IMR-90 (cell line): Measurements from ENCODE around the gene ALK. TPM values are rescaled to one million over a fixed set of nuclear protein-coding genes. Genes with fewer than 3 reads are reported as not detected.

Experiments
- ATAC-seq: fragments of 200-7000 bp; cut with Tn5 transposase; 2 replicates; pipeline ENCODE4 v1.9.1; 2020; ENCODE audit warnings: low read depth, mild to moderate bottlenecking, moderate library complexity
- BruUV-seq: library from RNA; stranded (reverse); fragments of 400-500 nt; replicated peaks from 2 replicates; lab custom pipeline; 2021; lab: Mats Ljungman, UMichigan
- CTCF ChIA-PET: fragments of 300-600 bp; formaldehyde crosslinking; extraction: SDS; loops from one replicate; lab custom pipeline; 2021; ENCODE audit warnings: antibody characterized with exemption; lab: Yijun Ruan, JAX
- POLR2A ChIA-PET: fragments of 300-600 bp; sonication (Branson Sonifier 250); formaldehyde crosslinking; loops from one replicate; lab custom pipeline; 2022; ENCODE audit warnings: antibody characterized with exemption; ENCODE audit not compliant: unreplicated experiment; lab: Charles Lee
- DNase-seq: peaks from one replicate; pipeline ENCODE4 v3.0.0; 2013
- H2AFZ ChIP-seq: replicated peaks from 2 replicates; pipeline ENCODE3; 2013; ENCODE audit warnings: low read length, mild to moderate bottlenecking; ENCODE audit not compliant: poor library complexity
- H2AK5ac ChIP-seq: 2 replicates; pipeline ENCODE4 v1.6.1; 2013; ENCODE audit warnings: low read depth, low read length, inconsistent platforms
- H2AK9ac ChIP-seq: replicated peaks from 2 replicates; pipeline ENCODE3; 2013; ENCODE audit warnings: mild to moderate bottlenecking, low read depth, low read length, moderate library complexity; ENCODE audit not compliant: poor library complexity
- H2BK120ac ChIP-seq: 2 replicates; pipeline ENCODE4 v1.6.1; 2013; ENCODE audit warnings: low read depth, low read length, inconsistent platforms
- H2BK15ac ChIP-seq: 3 replicates; pipeline ENCODE4 v1.6.1; 2013; ENCODE audit warnings: low read depth, low read length, inconsistent platforms
- H2BK20ac ChIP-seq: 2 replicates; pipeline ENCODE4 v1.6.1; 2013; ENCODE audit warnings: low read depth, mild to moderate bottlenecking, inconsistent platforms, low read length, moderate library complexity
- H2BK5ac ChIP-seq: 2 replicates; pipeline ENCODE4 v1.6.1; 2013; ENCODE audit warnings: mild to moderate bottlenecking, low read depth, low read length, inconsistent platforms; ENCODE audit not compliant: poor library complexity, severe bottlenecking
- H3K14ac ChIP-seq: replicated peaks from 2 replicates; pipeline ENCODE4 v1.6.1; 2013; ENCODE audit warnings: low read depth, low read length, inconsistent platforms
- H3K18ac ChIP-seq: 2 replicates; pipeline ENCODE4 v1.6.1; 2013; ENCODE audit warnings: low read depth, low read length, control low read depth
- H3K23ac ChIP-seq: 2 replicates; pipeline ENCODE4 v1.6.1; 2013; ENCODE audit warnings: low read depth, low read length, inconsistent platforms
- H3K27ac ChIP-seq: 2 replicates; pipeline ENCODE4 v1.5.1; 2013; ENCODE audit warnings: mild to moderate bottlenecking, control low read depth, low read length; ENCODE audit not compliant: insufficient read depth
- H3K27me3 ChIP-seq: 2 replicates; pipeline ENCODE4 v1.6.1; 2013; ENCODE audit warnings: low read length; ENCODE audit not compliant: control insufficient read depth, insufficient read depth
- H3K36me3 ChIP-seq: 2 replicates; pipeline ENCODE4 v1.6.1; 2013; ENCODE audit warnings: low read length, mixed read lengths; ENCODE audit not compliant: control insufficient read depth, insufficient read depth
- H3K4ac ChIP-seq: 2 replicates; pipeline ENCODE4 v1.6.1; 2013; ENCODE audit warnings: low read depth, low read length, inconsistent platforms
- H3K4me1 ChIP-seq: 2 replicates; pipeline ENCODE4 v1.6.1; 2013; ENCODE audit warnings: low read length, mixed read lengths; ENCODE audit not compliant: control insufficient read depth, insufficient read depth
- H3K4me2 ChIP-seq: 2 replicates; pipeline ENCODE4 v1.6.1; 2013; ENCODE audit warnings: low read depth, mild to moderate bottlenecking, control low read depth, low read length, moderate library complexity
- H3K4me3 ChIP-seq: 2 replicates; pipeline ENCODE4 v1.5.1; 2013; ENCODE audit warnings: low read depth, mild to moderate bottlenecking, control low read depth, low read length, moderate library complexity; ENCODE audit not compliant: insufficient read depth
- H3K56ac ChIP-seq: 2 replicates; pipeline ENCODE4 v1.6.1; 2013; ENCODE audit warnings: low read length, inconsistent platforms; ENCODE audit not compliant: insufficient read depth; ENCODE audit errors: extremely low read depth
- H3K79me1 ChIP-seq, 2 experiments: 2 replicates each; pipeline ENCODE4 v1.6.1; 2013; ENCODE audit warnings: low read length in 2 of 2, inconsistent platforms in 1 of 2, low read depth in 1 of 2
- H3K9ac ChIP-seq: 2 replicates; pipeline ENCODE4 v1.6.1; 2013; ENCODE audit warnings: low read depth, low read length, control low read depth
- H3K9me1 ChIP-seq: 2 replicates; pipeline ENCODE4 v1.6.1; 2013; ENCODE audit warnings: low read length, inconsistent platforms; ENCODE audit not compliant: insufficient read depth
- H3K9me3 ChIP-seq: 2 replicates; pipeline ENCODE4 v1.6.1; 2013; ENCODE audit warnings: low read length; ENCODE audit not compliant: control insufficient read depth, insufficient read depth
- H4K20me1 ChIP-seq: 2 replicates; pipeline ENCODE4 v1.6.1; 2013; ENCODE audit warnings: low read length, inconsistent platforms; ENCODE audit not compliant: insufficient read depth
- H4K5ac ChIP-seq: 2 replicates; pipeline ENCODE4 v1.6.1; 2013; ENCODE audit warnings: mild to moderate bottlenecking, low read depth, low read length, control low read depth
- H4K8ac ChIP-seq, 2 experiments: 2 replicates each; pipeline ENCODE4 v1.6.1; 2013; ENCODE audit warnings: low read depth in 2 of 2, low read length in 2 of 2, control low read depth in 1 of 2, inconsistent platforms in 1 of 2
- H4K91ac ChIP-seq: 2 replicates; pipeline ENCODE4 v1.6.1; 2013; ENCODE audit warnings: low read depth, low read length, inconsistent platforms; ENCODE audit not compliant: insufficient read depth
- BHLHE40 ChIP-seq: fragments of 150-350 bp; IDR thresholded peaks from 2 replicates; pipeline ENCODE4 v1.6.1; 2016; ENCODE audit warnings: mild to moderate bottlenecking, low read depth, low read length
- CEBPB ChIP-seq: IDR thresholded peaks from 2 replicates; pipeline ENCODE4 v1.6.1; 2012; ENCODE audit warnings: low read depth, low read length, improper control_type of control experiment
- CHD1 ChIP-seq: IDR thresholded peaks from 2 replicates; pipeline ENCODE4 v1.6.1; 2012; ENCODE audit warnings: low read depth, low read length, improper control_type of control experiment
- FOS ChIP-seq: fragments of 150-350 bp; IDR thresholded peaks from 2 replicates; pipeline ENCODE4 v1.6.1; 2016; ENCODE audit warnings: low read depth, low read length
- MAFK ChIP-seq: IDR thresholded peaks from 2 replicates; pipeline ENCODE4 v1.6.1; 2012; ENCODE audit warnings: low read depth, low read length, improper control_type of control experiment
- MAZ ChIP-seq: IDR thresholded peaks from 2 replicates; pipeline ENCODE4 v1.6.1; 2012; ENCODE audit warnings: low read depth, mild to moderate bottlenecking, low read length, improper control_type of control experiment, moderate library complexity, borderline replicate concordance
- MXI1 ChIP-seq: IDR thresholded peaks from 2 replicates; pipeline ENCODE4 v1.6.1; 2012; ENCODE audit warnings: low read depth, mild to moderate bottlenecking, low read length, moderate library complexity, borderline replicate concordance
- NFE2L2 ChIP-seq: fragments of 150-350 bp; IDR thresholded peaks from 2 replicates; pipeline ENCODE4 v1.6.1; 2016; ENCODE audit warnings: low read depth, mild to moderate bottlenecking, low read length
- POLR2A ChIP-seq: IDR thresholded peaks from 2 replicates; pipeline ENCODE4 v1.6.1; 2012; ENCODE audit warnings: mild to moderate bottlenecking, low read depth, low read length
- RAD21 ChIP-seq: IDR thresholded peaks from 2 replicates; pipeline ENCODE4 v1.6.1; 2012; ENCODE audit warnings: low read length, improper control_type of control experiment
- RCOR1 ChIP-seq: IDR thresholded peaks from 2 replicates; pipeline ENCODE4 v1.6.1; 2012; ENCODE audit warnings: mild to moderate bottlenecking, low read length, improper control_type of control experiment; ENCODE audit not compliant: insufficient replicate concordance
- RFX5 ChIP-seq: IDR thresholded peaks from 2 replicates; pipeline ENCODE4 v1.8.0; 2012; ENCODE audit warnings: low read depth, mild to moderate bottlenecking, low read length, moderate library complexity
- SMC3 ChIP-seq: fragments of 150-350 bp; IDR thresholded peaks from 2 replicates; pipeline ENCODE4 v1.6.1; 2016; ENCODE audit warnings: low read depth, mild to moderate bottlenecking, antibody characterized with exemption, low read length, moderate library complexity
- USF2 ChIP-seq: fragments of 150-350 bp; IDR thresholded peaks from 2 replicates; pipeline ENCODE4 v1.6.1; 2017; ENCODE audit warnings: mild to moderate bottlenecking, antibody characterized with exemption, low read length, low read depth
- WGBS, 2 experiments: methylation state at CpG; one replicate each; pipeline versions ENCODE4 v1.1.5 to v1.1.7; 2013; ENCODE audit warnings: missing lambda C conversion rate in 2 of 2; ENCODE audit not compliant: insufficient read length in 1 of 2; ENCODE audit errors: extremely low coverage in 2 of 2; 5-methylcytosine and 5-hydroxymethylcytosine counted together
- dilution Hi-C: fragments of 300-500 bp; cut with HindIII; formaldehyde crosslinking; loops from one replicate; pipeline ENCODE4 v1.14.3; 2018; ENCODE audit warnings: low sequenced_read_pairs; ENCODE audit not compliant: unreplicated experiment
- in situ Hi-C: fragments of 300-500 bp; cut with MboI; formaldehyde crosslinking; loops from 3 replicates; pipeline ENCODE4 v1.14.3; 2019; ENCODE audit warnings: low sequenced_read_pairs, inconsistent platforms, mixed read lengths
- intact Hi-C: fragments of 100-400 bp; cut with micrococcal nuclease; formaldehyde crosslinking; loops from 2 replicates; pipeline ENCODE4 v1.10.0; 2022
- polyA plus RNA-seq, 3 experiments: library from polyadenylated mRNA; depleted of rRNA; stranded (reverse); fragments of >200 nt; gene quantifications; 2 replicates each; pipeline ENCODE4 v1.2.3, GENCODE V29; 2012; ENCODE audit warnings: low replicate concordance in 1 of 3
- total RNA-seq: library from RNA; depleted of rRNA; stranded (reverse); fragments of >200 nt; gene quantifications from 2 replicates; pipeline ENCODE4 v1.2.3, GENCODE V29; 2012
- TF ChIP-seq, protein P1 (sequence below): conservative IDR thresholded peaks from 2 replicates; pipeline ENCODE4 v1.5.1; 2012; ENCODE audit warnings: mild to moderate bottlenecking, low read depth, low read length, improper control_type of control experiment
- TF ChIP-seq, protein P2 (sequence below): fragments of 150-350 bp; IDR thresholded peaks from 2 replicates; pipeline ENCODE4 v1.6.1; 2016; ENCODE audit warnings: low read depth, mild to moderate bottlenecking, low read length, moderate library complexity, borderline replicate concordance

ALK gene
- total and polyA plus RNA-seq, 2 of the 4 experiments (the other 2 are of a cell fraction) = not detected

DNA sequence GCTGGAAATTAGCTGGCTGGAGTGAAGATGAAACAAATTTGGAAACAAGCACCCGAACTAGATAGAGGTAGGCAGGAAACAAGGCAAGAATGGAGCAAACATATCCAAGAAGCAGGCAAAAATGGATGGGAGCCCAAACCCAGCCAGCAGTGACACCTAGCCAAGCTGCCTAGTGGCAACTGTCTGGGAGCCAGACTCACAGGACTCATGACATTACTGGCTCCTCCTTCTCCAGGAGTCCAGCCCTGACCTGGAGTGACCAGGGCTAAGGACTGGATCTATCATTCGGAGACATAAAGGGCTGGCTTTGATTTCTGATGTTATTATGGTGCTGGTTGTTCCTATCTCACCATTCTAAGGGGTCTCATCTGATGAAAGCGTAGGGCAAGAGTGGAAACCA is 21.3 kb upstream of the ALK start:
- Histone ChIP-seq H2BK120ac (no peak overlapping the region), H3K9me1 (no peaks in the 10 kb centered on the region), H3K79me1 (no peaks in the 10 kb centered on the region), H3K9me3 (no peaks in the 10 kb centered on the region), H2AK9ac (no peak overlapping the region), H3K23ac (no peak overlapping the region), H3K4me3 (no peak overlapping the region), H3K27me3 (no peaks in the 10 kb centered on the region), H2AK5ac (no peak overlapping the region), H3K56ac (no peak overlapping the region), H2BK20ac (no peak overlapping the region), H3K4me1 (no peaks in the 10 kb centered on the region), H4K5ac (no peak overlapping the region), H4K20me1 (no peaks in the 10 kb centered on the region), H3K4me2 (no peak overlapping the region), H4K8ac (no peak overlapping the region), H2AFZ (no peak overlapping the region), H3K14ac (no peak overlapping the region), H3K18ac (no peak overlapping the region), H4K91ac (no peak overlapping the region), H2BK5ac (no peak overlapping the region), H3K27ac (no peak overlapping the region), H3K9ac (no peak overlapping the region), H3K36me3 (no peaks in the 10 kb centered on the region), H2BK15ac (no peak overlapping the region), H3K4ac (no peak overlapping the region)
- intact Hi-C loops (no loop called here), in situ Hi-C loops (no loop called here), dilution Hi-C loops (no loop called here)
- no peak for ATAC-seq
- POLR2A ChIA-PET = no interaction called here
- no TSS peak for BruUV-seq
- CTCF ChIA-PET = no interaction called here
- WGBS, 2 experiments = 0% methylated on average over 1 of the region's 3 CpGs; no CpG with 5 or more reads in 1 of the 2 experiments
- no peak for DNase-seq
- TF ChIP-seq, protein P1, sequence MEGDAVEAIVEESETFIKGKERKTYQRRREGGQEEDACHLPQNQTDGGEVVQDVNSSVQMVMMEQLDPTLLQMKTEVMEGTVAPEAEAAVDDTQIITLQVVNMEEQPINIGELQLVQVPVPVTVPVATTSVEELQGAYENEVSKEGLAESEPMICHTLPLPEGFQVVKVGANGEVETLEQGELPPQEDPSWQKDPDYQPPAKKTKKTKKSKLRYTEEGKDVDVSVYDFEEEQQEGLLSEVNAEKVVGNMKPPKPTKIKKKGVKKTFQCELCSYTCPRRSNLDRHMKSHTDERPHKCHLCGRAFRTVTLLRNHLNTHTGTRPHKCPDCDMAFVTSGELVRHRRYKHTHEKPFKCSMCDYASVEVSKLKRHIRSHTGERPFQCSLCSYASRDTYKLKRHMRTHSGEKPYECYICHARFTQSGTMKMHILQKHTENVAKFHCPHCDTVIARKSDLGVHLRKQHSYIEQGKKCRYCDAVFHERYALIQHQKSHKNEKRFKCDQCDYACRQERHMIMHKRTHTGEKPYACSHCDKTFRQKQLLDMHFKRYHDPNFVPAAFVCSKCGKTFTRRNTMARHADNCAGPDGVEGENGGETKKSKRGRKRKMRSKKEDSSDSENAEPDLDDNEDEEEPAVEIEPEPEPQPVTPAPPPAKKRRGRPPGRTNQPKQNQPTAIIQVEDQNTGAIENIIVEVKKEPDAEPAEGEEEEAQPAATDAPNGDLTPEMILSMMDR = no peak
- TF ChIP-seq BHLHE40 (no peak), RFX5 (no peak), POLR2A (no peak), MAFK (no peak), CHD1 (no peak), CEBPB (no peak), MXI1 (no peak), RAD21 (no peak), MAZ (no peak), USF2 (no peak), SMC3 (no peak), NFE2L2 (no peak), FOS (no peak), RCOR1 (no peak)
- TF ChIP-seq, protein P2, sequence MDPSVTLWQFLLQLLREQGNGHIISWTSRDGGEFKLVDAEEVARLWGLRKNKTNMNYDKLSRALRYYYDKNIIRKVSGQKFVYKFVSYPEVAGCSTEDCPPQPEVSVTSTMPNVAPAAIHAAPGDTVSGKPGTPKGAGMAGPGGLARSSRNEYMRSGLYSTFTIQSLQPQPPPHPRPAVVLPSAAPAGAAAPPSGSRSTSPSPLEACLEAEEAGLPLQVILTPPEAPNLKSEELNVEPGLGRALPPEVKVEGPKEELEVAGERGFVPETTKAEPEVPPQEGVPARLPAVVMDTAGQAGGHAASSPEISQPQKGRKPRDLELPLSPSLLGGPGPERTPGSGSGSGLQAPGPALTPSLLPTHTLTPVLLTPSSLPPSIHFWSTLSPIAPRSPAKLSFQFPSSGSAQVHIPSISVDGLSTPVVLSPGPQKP = no peak
